Stimulated activated naive CD8-positive, alpha-beta T cell treated with anti-CD3 and anti-CD28 coated beads, Interleukin-15, Interleukin-2, amounts not matched to agents 100 ng/mL and 50 ng/mL, for 24 hours (primary cell): ENCODE results near the gene INSIG1.

Experiments
- H3K27ac Mint-ChIP-seq: one replicate; pipeline ENCODE4 v1.8.0; 2021; ENCODE audit warnings: mild to moderate bottlenecking, mixed read lengths
- H3K27me3 Mint-ChIP-seq: one replicate; pipeline ENCODE4 v1.8.0; 2021; ENCODE audit warnings: mixed read lengths
- H3K36me3 Mint-ChIP-seq: one replicate; pipeline ENCODE4 v1.8.0; 2021; ENCODE audit warnings: low read depth, mixed read lengths
- H3K4me1 Mint-ChIP-seq: one replicate; pipeline ENCODE4 v1.8.0; 2021; ENCODE audit warnings: low read depth, mixed read lengths
- H3K4me3 Mint-ChIP-seq: one replicate; pipeline ENCODE4 v1.8.0; 2021; ENCODE audit warnings: mild to moderate bottlenecking, mixed read lengths
- H3K9me3 Mint-ChIP-seq: one replicate; pipeline ENCODE4 v1.8.0; 2021; ENCODE audit warnings: mixed read lengths

The INSIG1 gene

DNA sequence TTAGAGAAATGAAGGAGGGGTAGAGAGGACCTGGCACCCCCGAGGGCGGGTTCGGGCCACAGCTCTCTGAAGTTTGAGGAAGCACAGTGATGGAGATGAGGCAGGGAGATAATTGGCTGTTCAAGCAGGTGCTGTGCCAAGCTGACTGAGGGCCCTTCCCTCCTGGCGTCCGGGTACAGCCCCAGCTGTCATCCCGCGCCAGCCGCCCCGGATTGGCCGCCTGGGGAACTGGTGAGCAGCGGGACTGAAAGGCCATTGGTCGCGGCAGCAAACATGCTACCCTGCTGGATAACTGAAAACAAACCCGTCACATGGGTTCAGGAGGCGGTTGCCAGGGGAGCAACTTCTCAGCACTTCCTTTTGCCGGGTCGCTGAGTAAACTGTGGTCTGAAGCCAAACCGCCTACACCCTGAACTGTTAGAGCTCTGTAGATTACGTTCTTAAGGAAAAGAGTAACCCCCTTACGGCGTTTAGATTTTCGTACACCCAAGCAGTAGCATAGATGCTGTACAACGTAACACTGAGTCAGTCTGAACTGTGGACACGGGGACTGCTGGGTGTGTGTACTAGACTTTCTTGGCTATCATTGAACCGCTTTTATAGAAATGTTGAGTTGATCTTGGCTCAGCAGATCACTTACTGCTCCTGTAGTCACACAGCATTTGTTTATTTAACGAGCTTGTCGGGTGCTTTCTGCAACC lies 1.3 kb downstream of the INSIG1 start:
- Mint-ChIP-seq H3K36me3 (peaks cover 41% of the 10 kb centered on the region), H3K27me3 (no peaks in the 10 kb centered on the region), H3K4me1 (peaks cover 45% of the 10 kb centered on the region), H3K27ac (peak overlapping the region; percentile 92), H3K9me3 (peaks cover 6% of the 10 kb centered on the region), H3K4me3 (peak overlapping the region; percentile 93)

GRCh38 chr7:155299535-155300202 lies 2.0 kb downstream of the INSIG1 start:
- peaks cover 48% of the 10 kb centered on the region for H3K36me3 Mint-ChIP-seq
- no peaks in the 10 kb centered on the region for H3K9me3 Mint-ChIP-seq
- peaks cover 46% of the 10 kb centered on the region for H3K4me1 Mint-ChIP-seq
- peak overlapping the region; percentile 92 for H3K27ac Mint-ChIP-seq
- H3K27me3 Mint-ChIP-seq, result no peaks in the 10 kb centered on the region
- peak overlapping the region; percentile 93 for H3K4me3 Mint-ChIP-seq

- H3K36me3 Mint-ChIP-seq, result peaks cover 59% of the 10 kb centered on the region
- no peaks in the 10 kb centered on the region for H3K27me3 Mint-ChIP-seq
- H3K4me1 Mint-ChIP-seq, result peaks cover 50% of the 10 kb centered on the region
- H3K4me3 Mint-ChIP-seq, result peak overlapping the region; percentile 76
- H3K9me3 Mint-ChIP-seq, result no peaks in the 10 kb centered on the region
- H3K27ac Mint-ChIP-seq, result no peak overlapping the region
These were observed 3.2 kb downstream of the INSIG1 start for GRCh38 chr7:155300641-155301452.

- H3K27me3 Mint-ChIP-seq, result no peaks in the 10 kb centered on the region
- no peaks in the 10 kb centered on the region for H3K9me3 Mint-ChIP-seq
- H3K27ac Mint-ChIP-seq, result no peak overlapping the region
- H3K4me1 Mint-ChIP-seq, result peaks cover 52% of the 10 kb centered on the region
- H3K4me3 Mint-ChIP-seq, result no peak overlapping the region
- H3K36me3 Mint-ChIP-seq, result peaks cover 72% of the 10 kb centered on the region
These were observed 5.4 kb downstream of the INSIG1 start for GRCh38 chr7:155303039-155303593.

- H3K36me3 Mint-ChIP-seq, result peaks cover 80% of the 10 kb centered on the region
- H3K27ac Mint-ChIP-seq, result no peak overlapping the region
- H3K27me3 Mint-ChIP-seq, result no peaks in the 10 kb centered on the region
- no peaks in the 10 kb centered on the region for H3K9me3 Mint-ChIP-seq
- no peak overlapping the region for H3K4me3 Mint-ChIP-seq
- H3K4me1 Mint-ChIP-seq, result peaks cover 50% of the 10 kb centered on the region
These were observed 6.2 kb downstream of the INSIG1 start for GRCh38 chr7:155303897-155304296.

- no peak overlapping the region for H3K4me3 Mint-ChIP-seq
- peak overlapping the region; percentile 13 for H3K27ac Mint-ChIP-seq
- peaks cover 39% of the 10 kb centered on the region for H3K4me1 Mint-ChIP-seq
- H3K27me3 Mint-ChIP-seq, result no peaks in the 10 kb centered on the region
- H3K9me3 Mint-ChIP-seq, result no peaks in the 10 kb centered on the region
- H3K36me3 Mint-ChIP-seq, result peaks cover 82% of the 10 kb centered on the region
These were observed 7.7 kb downstream of the INSIG1 start for GRCh38 chr7:155305231-155305904.

GRCh38 chr7:155306673-155307470 lies 9.2 kb downstream of the INSIG1 start:
- H3K4me3 Mint-ChIP-seq, result no peak overlapping the region
- no peaks in the 10 kb centered on the region for H3K27me3 Mint-ChIP-seq
- H3K27ac Mint-ChIP-seq, result no peak overlapping the region
- H3K9me3 Mint-ChIP-seq, result no peaks in the 10 kb centered on the region
- H3K4me1 Mint-ChIP-seq, result peaks cover 26% of the 10 kb centered on the region
- peaks cover 69% of the 10 kb centered on the region for H3K36me3 Mint-ChIP-seq

GRCh38 chr7:155308330-155309020 lies 10.8 kb downstream of the INSIG1 start:
- Mint-ChIP-seq H3K4me1 (peaks cover 26% of the 10 kb centered on the region), H3K36me3 (peaks cover 63% of the 10 kb centered on the region), H3K27me3 (no peaks in the 10 kb centered on the region), H3K4me3 (no peak overlapping the region), H3K9me3 (no peaks in the 10 kb centered on the region), H3K27ac (no peak overlapping the region)

- Mint-ChIP-seq H3K36me3 (peaks cover 58% of the 10 kb centered on the region), H3K27me3 (no peaks in the 10 kb centered on the region), H3K9me3 (no peaks in the 10 kb centered on the region), H3K4me1 (peaks cover 26% of the 10 kb centered on the region), H3K27ac (no peak overlapping the region), H3K4me3 (no peak overlapping the region)
These were observed 11.3 kb downstream of the INSIG1 start for GRCh38 chr7:155309021-155309338.

- peaks cover 15% of the 10 kb centered on the region for H3K4me1 Mint-ChIP-seq
- no peaks in the 10 kb centered on the region for H3K9me3 Mint-ChIP-seq
- H3K27me3 Mint-ChIP-seq, result no peaks in the 10 kb centered on the region
- no peak overlapping the region for H3K4me3 Mint-ChIP-seq
- peaks cover 42% of the 10 kb centered on the region for H3K36me3 Mint-ChIP-seq
- no peak overlapping the region for H3K27ac Mint-ChIP-seq
These were observed 12.9 kb downstream of the INSIG1 start for GRCh38 chr7:155310425-155311114.

- Mint-ChIP-seq H3K36me3 (peaks cover 36% of the 10 kb centered on the region), H3K27me3 (no peaks in the 10 kb centered on the region), H3K4me1 (peaks cover 4% of the 10 kb centered on the region), H3K27ac (no peak overlapping the region), H3K9me3 (no peaks in the 10 kb centered on the region), H3K4me3 (no peak overlapping the region)
These were observed 14.3 kb downstream of the INSIG1 start for GRCh38 chr7:155311826-155312537.

- H3K4me3 Mint-ChIP-seq, result no peak overlapping the region
- H3K4me1 Mint-ChIP-seq, result no peaks in the 10 kb centered on the region
- no peak overlapping the region for H3K27ac Mint-ChIP-seq
- no peaks in the 10 kb centered on the region for H3K9me3 Mint-ChIP-seq
- H3K36me3 Mint-ChIP-seq, result peaks cover 31% of the 10 kb centered on the region
- H3K27me3 Mint-ChIP-seq, result no peaks in the 10 kb centered on the region
These were observed 15.0 kb downstream of the INSIG1 start for GRCh38 chr7:155312633-155313032.

DNA sequence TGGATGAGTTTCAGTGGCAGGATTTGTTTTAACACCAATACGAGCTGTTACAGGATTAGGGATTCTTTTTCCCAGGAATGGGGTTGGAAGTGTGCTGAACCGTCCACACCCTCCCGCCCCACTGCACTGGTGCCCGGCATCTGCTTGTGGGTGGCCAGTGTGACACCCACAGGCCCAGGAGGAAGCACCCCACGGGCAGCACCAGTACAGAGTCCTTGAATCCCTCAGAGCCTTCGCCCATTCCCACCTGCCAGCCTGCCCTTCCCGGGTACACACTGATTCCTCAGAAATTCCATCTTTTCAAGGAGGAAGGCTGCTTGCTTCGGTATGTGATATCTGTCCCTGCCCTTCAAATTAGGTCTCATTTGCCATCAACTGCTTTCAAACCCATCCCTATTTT lies 15.4 kb downstream of the INSIG1 start:
- H3K27me3 Mint-ChIP-seq, result no peaks in the 10 kb centered on the region
- H3K4me3 Mint-ChIP-seq, result no peak overlapping the region
- no peak overlapping the region for H3K27ac Mint-ChIP-seq
- H3K36me3 Mint-ChIP-seq, result peaks cover 27% of the 10 kb centered on the region
- no peaks in the 10 kb centered on the region for H3K9me3 Mint-ChIP-seq
- no peaks in the 10 kb centered on the region for H3K4me1 Mint-ChIP-seq
